HG03280 (cell line): ENCODE data around the gene RAB5A.
"Not testable (repeated sequence)": the region's sequence is repeated elsewhere in the genome, so short reads cannot be mapped to it uniquely, and the experiment has no call there.

Experiments used
- ATAC-seq: cut with Tn5 transposase; IDR thresholded peaks from one replicate; pipeline ENCODE4 v1.9.1; 2021; ENCODE audit warnings: mild to moderate bottlenecking, moderate library complexity; ENCODE audit not compliant: unreplicated experiment

Gene RAB5A

GRCh38 chr3:19946832-19947548 is at the start of gene RAB5A:
Gene RAB5A (plus strand): TSS chr3:19947097. CDS start chr3:19950899, 3,802 bp downstream.
- peak; percentile 94 for ATAC-seq

GRCh38 chr3:19898721-19899120 is 48.2 kb upstream of the RAB5A start:
- ATAC-seq = no peak

- ATAC-seq = no peak
Measured at GRCh38 chr3:19899264-19899663, 47.6 kb upstream of the RAB5A start.

- not testable (repeated sequence) for ATAC-seq
Measured at GRCh38 chr3:19899833-19900232, 47.1 kb upstream of the RAB5A start.

- ATAC-seq = no peak
Measured at GRCh38 chr3:19901337-19901736, 45.6 kb upstream of the RAB5A start.

- no peak for ATAC-seq
Measured at GRCh38 chr3:19901918-19902317, 45.0 kb upstream of the RAB5A start.

- ATAC-seq = no peak
Measured at GRCh38 chr3:19903649-19904048, 43.2 kb upstream of the RAB5A start.

- ATAC-seq = no peak
Measured at GRCh38 chr3:19907523-19907922, 39.4 kb upstream of the RAB5A start.

GRCh38 chr3:19911452-19911851 is 35.4 kb upstream of the RAB5A start:
- ATAC-seq = no peak

GRCh38 chr3:19917167-19917566 is 29.7 kb upstream of the RAB5A start:
- no peak for ATAC-seq

- ATAC-seq = no peak
Measured at GRCh38 chr3:19920401-19921080, 26.4 kb upstream of the RAB5A start.

GRCh38 chr3:19931180-19931692 is 15.7 kb upstream of the RAB5A start:
- peak; percentile 53 for ATAC-seq

- no peak for ATAC-seq
Measured at GRCh38 chr3:19931767-19932188, 15.1 kb upstream of the RAB5A start.

- no peak for ATAC-seq
Measured at GRCh38 chr3:19932422-19932821, 14.5 kb upstream of the RAB5A start.

GRCh38 chr3:19934098-19934566 is 12.8 kb upstream of the RAB5A start, which contains the start of gene EFHB:
Gene EFHB (minus strand): TSS chr3:19934217. CDS start chr3:19934018, 199 bp downstream.
- no peak for ATAC-seq

GRCh38 chr3:19937459-19938294 is 9.2 kb upstream of the RAB5A start:
- ATAC-seq = no peak

- no peak for ATAC-seq
Measured at GRCh38 chr3:19938295-19938627, 8.6 kb upstream of the RAB5A start.

- no peak for ATAC-seq
Measured at GRCh38 chr3:19940643-19941042, 6.3 kb upstream of the RAB5A start.

- no peak for ATAC-seq
Measured at GRCh38 chr3:19945534-19945933, 1.4 kb upstream of the RAB5A start.

- peak; percentile 3 for ATAC-seq
Measured at GRCh38 chr3:19945969-19946831, 697 bp upstream of the RAB5A start.
